HG02642 (cell line): ENCODE results near the gene ATP8B3.

ENCODE experiments used
- ATAC-seq: cut with Tn5 transposase; IDR thresholded peaks from one replicate; pipeline ENCODE4 v1.9.1; 2021; ENCODE audit warnings: mild to moderate bottlenecking; ENCODE audit not compliant: unreplicated experiment, poor library complexity

ATP8B3 gene

GRCh38 chr19:1836458-1837221 lies 24.6 kb upstream of the ATP8B3 start:
- ATAC-seq = no peak

GRCh38 chr19:1833540-1833939 lies 21.5 kb upstream of the ATP8B3 start:
- no peak for ATAC-seq

DNA sequence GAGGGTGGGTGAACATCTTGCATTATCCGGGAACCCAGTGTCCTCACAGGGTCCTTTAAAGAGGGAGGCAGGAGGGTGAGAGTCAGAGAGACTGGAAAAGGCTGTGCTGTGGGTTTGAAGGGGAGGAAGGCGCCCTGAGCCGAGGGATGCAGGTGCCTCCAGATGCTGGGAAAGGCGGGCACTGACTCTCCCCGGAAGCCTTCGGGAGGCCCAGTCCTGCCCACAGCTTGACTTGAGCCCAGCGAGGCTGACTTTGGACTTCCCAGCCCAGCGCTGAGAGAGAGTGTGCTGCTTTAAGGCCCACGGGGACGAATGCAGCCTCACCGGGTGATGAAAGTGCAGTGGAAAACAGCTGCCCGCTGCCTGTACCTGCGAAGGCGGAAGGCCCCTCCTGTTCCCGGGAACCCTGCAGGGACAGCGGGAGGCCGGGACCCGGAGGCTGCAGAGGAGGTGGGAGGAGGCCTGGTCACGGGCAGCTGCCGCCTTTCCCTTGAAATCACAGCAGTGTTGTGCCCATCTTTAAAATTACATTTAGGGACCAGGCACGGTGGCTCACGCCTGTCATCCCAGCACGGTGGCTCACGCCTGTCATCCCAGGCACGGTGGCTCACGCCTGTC lies 20.1 kb upstream of the ATP8B3 start:
- ATAC-seq = no peak

DNA sequence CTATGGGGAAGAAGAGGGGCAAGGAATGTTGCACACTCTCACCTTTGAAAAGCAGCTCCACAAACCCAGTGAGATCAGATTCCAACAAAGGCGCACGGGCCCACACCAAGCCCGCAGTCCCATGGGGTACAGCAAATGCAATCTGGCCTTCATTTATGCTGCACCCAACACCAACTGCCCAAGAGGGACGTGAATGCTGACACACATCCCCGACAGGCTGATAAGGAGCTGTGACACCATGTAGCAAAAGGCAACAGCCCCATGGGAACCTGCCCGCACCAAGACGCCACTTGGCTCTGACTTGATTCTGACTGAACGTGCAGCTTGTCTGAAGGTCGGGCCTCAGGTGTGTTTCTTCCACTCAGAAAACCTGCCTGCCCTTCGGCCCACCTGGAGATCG lies 18.9 kb upstream of the ATP8B3 start:
- ATAC-seq = no peak

DNA sequence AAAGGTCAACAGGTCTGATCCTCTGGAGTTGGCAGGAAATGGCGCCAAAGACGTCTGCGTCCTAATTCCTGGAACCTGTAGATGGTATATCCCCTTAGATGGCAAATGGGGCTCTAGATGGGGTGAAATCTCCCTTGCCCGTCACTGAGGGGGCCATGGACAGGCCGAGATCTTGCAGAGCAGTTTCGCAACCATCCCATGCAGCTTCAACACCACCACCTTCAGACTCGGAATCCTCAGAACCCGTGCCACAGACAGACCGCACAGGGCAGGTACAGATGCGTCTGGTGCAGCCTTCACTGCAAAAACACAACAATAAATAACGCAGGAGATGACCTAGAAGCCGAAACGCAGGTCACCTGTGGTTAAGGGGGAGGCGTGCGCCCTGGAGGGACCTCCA lies 18.5 kb upstream of the ATP8B3 start:
- ATAC-seq = no peak

GRCh38 chr19:1829958-1830357 lies 17.9 kb upstream of the ATP8B3 start:
- ATAC-seq = no peak

DNA sequence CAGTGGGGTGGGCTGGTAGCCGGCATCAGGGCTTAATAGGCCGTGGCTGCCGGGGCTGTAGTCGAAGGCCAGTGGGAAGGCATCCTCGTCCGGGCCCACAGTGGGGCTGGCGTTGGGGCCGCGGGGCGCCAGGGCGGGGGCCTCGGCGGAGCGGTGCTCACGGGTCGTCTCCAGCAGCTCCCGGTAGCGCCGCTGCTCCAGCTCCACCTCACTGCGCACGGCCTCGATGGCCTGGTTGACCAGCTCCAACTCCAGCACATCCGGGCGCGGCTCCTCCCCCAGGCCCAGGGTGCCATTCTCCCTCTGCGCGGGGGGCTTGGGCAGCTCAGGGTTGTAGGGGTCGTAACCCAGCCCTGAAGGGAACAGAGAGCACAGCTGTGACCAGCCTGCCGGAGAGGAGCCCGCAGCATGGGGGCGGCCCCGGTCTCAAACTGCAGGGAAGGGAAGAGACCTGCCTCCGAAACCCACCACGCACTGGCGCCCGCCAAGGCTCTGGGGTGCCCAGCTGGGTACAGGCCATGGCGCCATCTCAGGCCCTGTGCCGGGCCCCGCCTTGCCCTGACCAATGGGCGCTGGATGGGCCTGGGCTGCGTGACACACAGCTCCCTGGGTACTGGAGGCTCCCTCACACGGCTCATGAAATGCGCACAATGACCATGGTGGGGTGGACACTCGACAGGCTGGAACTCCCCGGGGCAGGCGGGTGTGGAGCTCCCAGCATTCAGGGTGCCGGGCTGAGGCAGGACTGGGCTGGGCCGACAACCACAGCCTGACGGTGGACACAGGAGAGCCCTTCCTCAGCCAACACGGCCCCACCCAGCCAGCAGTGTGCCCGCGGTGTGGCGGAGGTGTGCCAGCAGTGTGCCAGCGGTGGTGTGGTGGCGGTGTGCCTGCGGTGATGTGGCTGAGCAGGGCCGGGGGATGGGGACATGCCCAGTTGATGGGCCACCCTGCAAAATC lies 16.5 kb upstream of the ATP8B3 start:
- no peak for ATAC-seq

DNA sequence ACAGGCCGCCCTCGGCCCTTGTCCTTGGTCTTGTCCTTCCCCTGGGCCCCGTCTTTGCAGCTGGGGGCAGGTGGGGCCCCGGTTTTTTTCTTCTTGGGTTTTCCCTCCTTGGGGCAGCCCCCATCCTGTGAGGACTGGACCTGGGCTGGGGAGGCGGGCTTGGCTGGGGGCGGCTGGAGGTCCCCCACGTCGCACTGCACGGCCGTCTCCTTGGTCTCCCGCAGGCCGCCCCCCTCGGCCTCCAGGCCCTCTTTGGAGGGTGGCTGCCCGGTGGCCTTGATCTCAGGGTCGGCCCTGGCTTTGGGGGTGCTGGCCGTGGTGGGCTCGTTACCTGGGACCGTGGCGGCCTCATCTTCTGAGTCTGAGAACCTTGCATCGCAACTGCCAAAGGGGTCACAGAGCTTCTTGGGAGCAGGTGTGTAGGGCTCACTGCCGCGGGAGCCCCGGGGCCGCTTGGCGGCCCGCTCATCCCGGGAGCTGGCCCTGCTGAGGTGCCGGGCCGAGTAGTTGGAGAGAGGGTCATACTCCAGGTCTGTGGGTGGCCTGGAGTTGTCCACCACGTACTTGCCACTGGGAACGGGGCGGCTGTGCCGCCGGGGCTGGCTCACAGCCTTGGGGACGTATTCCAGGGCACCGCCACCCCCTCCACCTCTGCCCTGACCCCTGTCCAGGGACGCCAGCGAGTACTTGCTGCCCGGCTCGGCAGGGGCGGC lies 15.6 kb upstream of the ATP8B3 start:
- no peak for ATAC-seq

- no peak for ATAC-seq
Observed at GRCh38 chr19:1826557-1827521, 14.8 kb upstream of the ATP8B3 start.

DNA sequence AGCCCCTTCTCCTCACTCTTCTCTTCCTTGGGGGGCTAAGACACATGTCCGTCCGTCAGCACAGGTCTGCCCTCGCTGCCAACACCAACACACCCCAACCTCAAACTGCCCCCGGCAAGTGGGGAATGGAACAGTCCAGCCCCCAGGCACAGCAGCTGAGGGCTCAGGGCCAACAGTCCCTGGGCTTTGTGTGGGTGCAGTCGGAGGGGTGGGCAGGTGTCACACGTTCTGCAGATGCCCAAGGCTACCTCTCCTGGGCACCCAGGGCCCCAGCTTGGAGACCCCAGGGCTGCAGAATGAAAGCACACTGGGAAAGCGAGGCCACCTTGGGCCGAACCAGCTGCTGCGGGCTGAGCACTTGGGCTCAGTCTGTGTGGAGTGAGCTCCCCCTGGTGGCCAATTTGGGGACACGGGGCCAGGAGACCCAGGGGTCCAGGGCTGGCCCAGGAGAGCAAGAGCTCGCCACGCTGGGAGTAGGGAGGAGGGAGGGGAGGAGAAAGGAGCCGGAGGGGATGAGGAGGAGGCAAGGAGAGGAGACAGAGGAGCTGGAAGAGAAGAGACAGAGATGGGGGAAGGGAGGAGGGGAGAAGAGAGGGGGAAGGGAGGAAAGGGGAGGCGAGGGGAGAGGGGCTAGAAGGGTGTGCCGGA lies 14.0 kb upstream of the ATP8B3 start:
- no peak for ATAC-seq

- ATAC-seq = no peak
Observed at GRCh38 chr19:1824252-1824622, 12.2 kb upstream of the ATP8B3 start.

DNA sequence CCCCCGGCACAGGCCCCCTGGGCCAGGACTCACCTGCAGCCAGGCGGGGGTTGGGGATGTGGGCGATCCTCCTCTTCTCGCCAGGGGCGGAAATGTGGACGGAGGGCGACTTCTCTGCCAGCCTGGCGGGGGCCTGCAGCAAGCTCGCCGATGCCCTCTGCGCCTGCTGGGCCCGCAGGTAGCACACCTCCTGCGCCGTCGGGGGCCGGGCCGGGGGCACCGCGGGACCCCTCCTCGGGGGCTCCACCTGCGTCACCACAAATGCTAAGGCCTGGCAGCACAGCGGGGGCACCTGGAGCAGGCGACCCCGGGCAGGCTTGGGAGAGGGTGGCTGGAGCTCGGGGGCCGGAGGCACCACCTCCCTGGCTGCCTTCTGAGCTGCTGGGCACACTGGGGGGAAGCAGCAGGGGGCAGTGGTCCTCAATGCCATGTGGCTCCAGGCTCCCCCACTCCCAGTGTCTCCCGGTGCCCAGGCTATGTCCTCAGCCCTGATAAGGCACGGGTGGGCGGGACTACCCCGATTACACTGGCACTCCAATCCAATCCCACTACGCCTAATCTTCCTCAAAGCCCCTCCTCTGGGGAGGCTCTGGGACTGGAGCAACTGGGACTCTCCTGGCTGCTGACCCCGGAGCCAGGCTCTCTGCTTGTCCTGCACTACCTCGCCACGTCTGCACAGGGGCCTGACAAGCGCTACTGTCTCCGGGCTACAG lies 11.6 kb upstream of the ATP8B3 start:
- no peak for ATAC-seq

DNA sequence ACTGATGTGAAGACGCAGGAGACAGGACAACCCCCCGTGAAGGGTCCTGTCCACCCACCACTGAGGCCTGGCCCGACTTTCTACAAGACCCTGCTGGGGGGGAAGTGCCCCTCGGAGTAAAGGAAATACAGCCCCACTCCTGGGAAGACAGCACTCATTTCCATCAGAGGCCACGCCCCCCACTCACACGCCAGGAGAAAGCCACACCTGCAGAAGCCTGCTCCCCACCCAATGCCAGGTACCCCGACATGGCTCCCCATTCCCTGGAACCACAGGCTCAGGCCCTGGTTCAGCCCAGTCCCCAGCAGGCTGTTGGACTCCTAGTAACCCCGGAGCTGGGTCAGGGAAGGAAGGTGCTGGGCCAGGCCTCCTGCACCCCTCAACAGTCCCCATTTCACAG lies 10.9 kb upstream of the ATP8B3 start:
- no peak for ATAC-seq

- ATAC-seq = no peak
Observed at GRCh38 chr19:1822210-1822609, 10.1 kb upstream of the ATP8B3 start.

GRCh38 chr19:1819341-1820255 lies 7.5 kb upstream of the ATP8B3 start:
- no peak for ATAC-seq

GRCh38 chr19:1818549-1819195 lies 6.6 kb upstream of the ATP8B3 start:
- ATAC-seq = no peak
